Inferior parietal cortex (tissue), 1 donor: ENCODE measurements around the gene METTL16.
A peak's percentile ranks its signal among the peaks of the same experiment; 100 is the strongest.
"Not testable (repeated sequence)": the region's sequence is repeated elsewhere in the genome, so short reads cannot be mapped to it uniquely, and the experiment has no call there.

ENCODE experiments used
- DNase-seq: peaks from one replicate; pipeline ENCODE4 v3.0.0-alpha.2; 2016; ENCODE audit errors: extremely low spot score

The METTL16 gene

GRCh38 chr17:2511462-2512369 is at the start of gene METTL16:
Gene METTL16 (minus strand): TSS chr17:2511888. CDS start chr17:2502331, 9,557 bp downstream.
- peak; percentile 95 for DNase-seq

GRCh38 chr17:2560658-2561057 is 49.0 kb upstream of the METTL16 start:
- no peak for DNase-seq

- DNase-seq = no peak
Observed at GRCh38 chr17:2551928-2552327, 40.2 kb upstream of the METTL16 start.

GRCh38 chr17:2551493-2551892 is 39.8 kb upstream of the METTL16 start:
- no peak for DNase-seq

- DNase-seq = no peak
Observed at GRCh38 chr17:2549392-2550211, 37.9 kb upstream of the METTL16 start.

GRCh38 chr17:2548026-2548425 is 36.3 kb upstream of the METTL16 start:
- DNase-seq = not testable (repeated sequence)

GRCh38 chr17:2547176-2547575 is 35.5 kb upstream of the METTL16 start:
- DNase-seq = peak; percentile 7

- DNase-seq = no peak
Observed at GRCh38 chr17:2545393-2545792, 33.7 kb upstream of the METTL16 start.

- no peak for DNase-seq
Observed at GRCh38 chr17:2542456-2542855, 30.8 kb upstream of the METTL16 start.

GRCh38 chr17:2542056-2542455 is 30.4 kb upstream of the METTL16 start:
- no peak for DNase-seq

GRCh38 chr17:2537579-2537978 is 25.9 kb upstream of the METTL16 start:
- not testable (repeated sequence) for DNase-seq

- no peak for DNase-seq
Observed at GRCh38 chr17:2532146-2532720, 20.5 kb upstream of the METTL16 start.

GRCh38 chr17:2531243-2531954 is 19.7 kb upstream of the METTL16 start:
- DNase-seq = not testable (repeated sequence)

GRCh38 chr17:2521775-2522410 is 10.2 kb upstream of the METTL16 start:
- DNase-seq = not testable (repeated sequence)

GRCh38 chr17:2521257-2521656 is 9.6 kb upstream of the METTL16 start:
- DNase-seq = no peak

- DNase-seq = no peak
Observed at GRCh38 chr17:2517539-2517938, 5.9 kb upstream of the METTL16 start.

- peak; percentile 7 for DNase-seq
Observed at GRCh38 chr17:2511138-2511461, 588 bp downstream of the METTL16 start.

GRCh38 chr17:2510559-2510958 is 1.1 kb downstream of the METTL16 start:
- DNase-seq = no peak

GRCh38 chr17:2508035-2508434 is 3.7 kb downstream of the METTL16 start:
- no peak for DNase-seq

GRCh38 chr17:2507015-2507414 is 4.7 kb downstream of the METTL16 start:
- DNase-seq = not testable (repeated sequence)

GRCh38 chr17:2503627-2504026 is 8.1 kb downstream of the METTL16 start:
- DNase-seq = no peak
